Measurements from ENCODE around the gene OVCH2.

OVCH2 gene

GRCh38 chr11:7657306-7658025 lies 48.8 kb downstream of the OVCH2 start:
- H3K4me1 ChIP-seq (ENCODE audit: control insufficient read depth, low read length) = no peaks in the 10 kb centered on the region
- no peaks in the 10 kb centered on the region for H4K20me1 ChIP-seq (ENCODE audit: control insufficient read depth, insufficient read depth, low read depth, low read length)
- H3K4me2 ChIP-seq (ENCODE audit: low read length) = no peak overlapping the region
- no peaks in the 10 kb centered on the region for H3K9me2 ChIP-seq (replicated peaks; ENCODE audit: control insufficient read depth, low read length)
- H3K27ac ChIP-seq (ENCODE audit: low read depth, low read length) = no peak overlapping the region
- peaks cover 8% of the 10 kb centered on the region; the same call in 1 of the 2 replicates for H3K36me3 ChIP-seq (ENCODE audit: control insufficient read depth, low read length)
- no peaks in the 10 kb centered on the region for H3K9me3 ChIP-seq (ENCODE audit: control insufficient read depth, insufficient read depth, low read length)
- no peaks in the 10 kb centered on the region for H3F3A ChIP-seq (ENCODE audit: control insufficient read depth, insufficient read depth)
- H3K4me3 ChIP-seq (ENCODE audit: low read length) = no peak overlapping the region
- no peaks in the 10 kb centered on the region for H3K27me3 ChIP-seq (ENCODE audit: control insufficient read depth, low read length)
- TF ChIP-seq CTCF (IDR thresholded peaks at IDR 0.05; ENCODE audit: low read depth, low read length, poor library complexity, severe bottlenecking) (peak; percentile 52), EZH2phosphoT487 (IDR thresholded peaks at IDR 0.05; ENCODE audit: borderline replicate concordance, low read length) (no peak)
- H3K79me2 ChIP-seq (ENCODE audit: control insufficient read depth, low read length) = no peaks in the 10 kb centered on the region

GRCh38 chr11:7656704-7657103 lies 49.6 kb downstream of the OVCH2 start:
- Histone ChIP-seq H3K4me3 (ENCODE audit: low read length) (no peak overlapping the region), H3K27me3 (ENCODE audit: control insufficient read depth, low read length) (no peaks in the 10 kb centered on the region), H3K4me1 (ENCODE audit: control insufficient read depth, low read length) (no peaks in the 10 kb centered on the region), H3K4me2 (ENCODE audit: low read length) (no peak overlapping the region), H3K36me3 (ENCODE audit: control insufficient read depth, low read length) (peaks cover 13% of the 10 kb centered on the region; the same call in 1 of the 2 replicates), H3K9me2 (replicated peaks; ENCODE audit: control insufficient read depth, low read length) (no peaks in the 10 kb centered on the region), H3F3A (ENCODE audit: control insufficient read depth, insufficient read depth) (no peaks in the 10 kb centered on the region), H3K9me3 (ENCODE audit: control insufficient read depth, insufficient read depth, low read length) (no peaks in the 10 kb centered on the region), H3K79me2 (ENCODE audit: control insufficient read depth, low read length) (no peaks in the 10 kb centered on the region), H3K27ac (ENCODE audit: low read depth, low read length) (no peak overlapping the region), H4K20me1 (ENCODE audit: control insufficient read depth, insufficient read depth, low read depth, low read length) (no peaks in the 10 kb centered on the region)
- TF ChIP-seq CTCF (IDR thresholded peaks at IDR 0.05; ENCODE audit: low read depth, low read length, poor library complexity, severe bottlenecking) (no peak), EZH2phosphoT487 (IDR thresholded peaks at IDR 0.05; ENCODE audit: borderline replicate concordance, low read length) (no peak)

- H3K27ac ChIP-seq (ENCODE audit: low read depth, low read length) = no peak overlapping the region
- H4K20me1 ChIP-seq (ENCODE audit: control insufficient read depth, insufficient read depth, low read depth, low read length) = no peaks in the 10 kb centered on the region
- H3F3A ChIP-seq (ENCODE audit: control insufficient read depth, insufficient read depth) = no peaks in the 10 kb centered on the region
- no peaks in the 10 kb centered on the region for H3K79me2 ChIP-seq (ENCODE audit: control insufficient read depth, low read length)
- H3K27me3 ChIP-seq (ENCODE audit: control insufficient read depth, low read length) = no peaks in the 10 kb centered on the region
- H3K9me3 ChIP-seq (ENCODE audit: control insufficient read depth, insufficient read depth, low read length) = no peaks in the 10 kb centered on the region
- no peak overlapping the region for H3K4me2 ChIP-seq (ENCODE audit: low read length)
- peaks cover 13% of the 10 kb centered on the region; the same call in 1 of the 2 replicates for H3K36me3 ChIP-seq (ENCODE audit: control insufficient read depth, low read length)
- no peak for TF ChIP-seq EZH2phosphoT487 (IDR thresholded peaks at IDR 0.05; ENCODE audit: borderline replicate concordance, low read length)
- no peak for TF ChIP-seq CTCF (IDR thresholded peaks at IDR 0.05; ENCODE audit: low read depth, low read length, poor library complexity, severe bottlenecking)
- no peak overlapping the region for H3K4me3 ChIP-seq (ENCODE audit: low read length)
- H3K9me2 ChIP-seq (replicated peaks; ENCODE audit: control insufficient read depth, low read length) = no peaks in the 10 kb centered on the region
- no peaks in the 10 kb centered on the region for H3K4me1 ChIP-seq (ENCODE audit: control insufficient read depth, low read length)
Observed at GRCh38 chr11:7655253-7656217, 50.7 kb downstream of the OVCH2 start.
